Inflammatory macrophage treated with lipopolysaccharide for 4 hours (primary cell): ENCODE results near the gene CYB5B.

ENCODE experiments used
- DNase-seq: peaks from one replicate; pipeline ENCODE4 v3.0.0-alpha.2; 2020

The CYB5B gene

GRCh38 chr16:69424053-69424934 lies at the start of gene CYB5B:
Gene CYB5B (plus strand): TSS chr16:69424619. CDS start chr16:69424684, 65 bp downstream.
- peak; percentile 99 for DNase-seq

- DNase-seq, result no peak
Measured at GRCh38 chr16:69376393-69377059, 47.9 kb upstream of the CYB5B start.

- no peak for DNase-seq
Measured at GRCh38 chr16:69378036-69378435, 46.4 kb upstream of the CYB5B start.

- DNase-seq, result no peak
Measured at GRCh38 chr16:69378760-69379159, 45.7 kb upstream of the CYB5B start.

GRCh38 chr16:69381231-69381630 lies 43.2 kb upstream of the CYB5B start:
- DNase-seq, result no peak

- no peak for DNase-seq
Measured at GRCh38 chr16:69382421-69382820, 42.0 kb upstream of the CYB5B start.

- DNase-seq, result no peak
Measured at GRCh38 chr16:69384974-69385373, 39.4 kb upstream of the CYB5B start.

- DNase-seq, result no peak
Measured at GRCh38 chr16:69386596-69386995, 37.8 kb upstream of the CYB5B start.

- DNase-seq, result no peak
Measured at GRCh38 chr16:69393898-69394849, 30.2 kb upstream of the CYB5B start.

- no peak for DNase-seq
Measured at GRCh38 chr16:69395859-69396186, 28.6 kb upstream of the CYB5B start.

GRCh38 chr16:69396187-69397061 lies 28.0 kb upstream of the CYB5B start:
- DNase-seq, result peak; percentile 97

- DNase-seq, result peak; percentile 36
Measured at GRCh38 chr16:69397821-69398521, 26.4 kb upstream of the CYB5B start.

GRCh38 chr16:69399361-69399760 lies 25.1 kb upstream of the CYB5B start:
- no peak for DNase-seq

GRCh38 chr16:69402439-69402838 lies 22.0 kb upstream of the CYB5B start:
- DNase-seq, result peak; percentile 74

- no peak for DNase-seq
Measured at GRCh38 chr16:69404275-69404805, 20.1 kb upstream of the CYB5B start.

GRCh38 chr16:69405326-69405725 lies 19.1 kb upstream of the CYB5B start:
- no peak for DNase-seq

- DNase-seq, result no peak
Measured at GRCh38 chr16:69405757-69406156, 18.7 kb upstream of the CYB5B start.

GRCh38 chr16:69406780-69407331 lies 17.6 kb upstream of the CYB5B start:
- DNase-seq, result peak; percentile 33

- no peak for DNase-seq
Measured at GRCh38 chr16:69407702-69408323, 16.6 kb upstream of the CYB5B start.

- peak; percentile 18 for DNase-seq
Measured at GRCh38 chr16:69408475-69408874, 15.9 kb upstream of the CYB5B start.
